Gastrocnemius medialis (tissue), 4 donors: Measurements from ENCODE around the gene S100A7.
"Not testable (repeated sequence)": the region's sequence is repeated elsewhere in the genome, so short reads cannot be mapped to it uniquely, and the experiment has no call there.

ENCODE experiments used
- CTCF ChIP-seq, 5 experiments: fragments of 450-650 bp in 3 of 5; fragments of 200-600 bp in 2 of 5; sonication (generic) in 2 of 5; IDR thresholded peaks in 4 of 5; conservative IDR thresholded peaks in 1 of 5; 1 replicate in 4 of 5; 2 replicates in 1 of 5; pipeline ENCODE4 v1.5.1; 2016 to 2019; ENCODE audit warnings: antibody characterized with exemption in 5 of 5, mild to moderate bottlenecking in 3 of 5, moderate library complexity in 3 of 5
- POLR2A ChIP-seq, 2 donors: fragments of 450-650 bp; IDR thresholded peaks; one replicate each; pipeline ENCODE4 v1.6.1; 2017; ENCODE audit warnings: antibody characterized with exemption in 2 of 2, mild to moderate bottlenecking in 2 of 2, moderate library complexity in 2 of 2

GRCh38 chr1:153413961-153414360 lies 46.5 kb downstream of the S100A7 start:
- not testable (repeated sequence) for TF ChIP-seq CTCF (IDR thresholded peaks at IDR 0.05 in 4 of 5, conservative IDR thresholded peaks at IDR 0.05 in 1 of 5); POLR2A (IDR thresholded peaks at IDR 0.05)
